NT2/D1 (cell line): Measurements from ENCODE around the gene SQSTM1.

ENCODE experiments used
- SUZ12 ChIP-seq: IDR thresholded peaks from 2 replicates; pipeline ENCODE4 v1.6.1; 2011; ENCODE audit not compliant: insufficient read length, insufficient read depth; ENCODE audit errors: extremely low read depth
- YY1 ChIP-seq: IDR thresholded peaks from 2 replicates; pipeline ENCODE4 v1.6.1; 2011; ENCODE audit not compliant: insufficient read length, insufficient read depth
- ZNF274 ChIP-seq: IDR thresholded peaks from 2 replicates; pipeline ENCODE4 v1.6.1; 2011; ENCODE audit warnings: mild to moderate bottlenecking, low read depth, low read length

GRCh38 chr5:179880848-179881590, 60.3 kb downstream of the SQSTM1 start:
- TF ChIP-seq ZNF274 (no peak), YY1 (no peak), SUZ12 (no peak)
